Smooth muscle cell of the pulmonary artery (primary cell): Measurements from ENCODE around the gene GYG2. TPM values are rescaled to one million over a fixed set of nuclear protein-coding genes. Genes with fewer than 3 reads are reported as not detected.

ENCODE experiments used
- total RNA-seq: library from RNA; depleted of rRNA; stranded (reverse); fragments of >200 nt; gene quantifications from 2 replicates; pipeline ENCODE4 v1.2.3, GENCODE V29; 2014

GYG2 gene
- total RNA-seq, result 0.86 and 1.6 TPM in 2 replicates

DNA sequence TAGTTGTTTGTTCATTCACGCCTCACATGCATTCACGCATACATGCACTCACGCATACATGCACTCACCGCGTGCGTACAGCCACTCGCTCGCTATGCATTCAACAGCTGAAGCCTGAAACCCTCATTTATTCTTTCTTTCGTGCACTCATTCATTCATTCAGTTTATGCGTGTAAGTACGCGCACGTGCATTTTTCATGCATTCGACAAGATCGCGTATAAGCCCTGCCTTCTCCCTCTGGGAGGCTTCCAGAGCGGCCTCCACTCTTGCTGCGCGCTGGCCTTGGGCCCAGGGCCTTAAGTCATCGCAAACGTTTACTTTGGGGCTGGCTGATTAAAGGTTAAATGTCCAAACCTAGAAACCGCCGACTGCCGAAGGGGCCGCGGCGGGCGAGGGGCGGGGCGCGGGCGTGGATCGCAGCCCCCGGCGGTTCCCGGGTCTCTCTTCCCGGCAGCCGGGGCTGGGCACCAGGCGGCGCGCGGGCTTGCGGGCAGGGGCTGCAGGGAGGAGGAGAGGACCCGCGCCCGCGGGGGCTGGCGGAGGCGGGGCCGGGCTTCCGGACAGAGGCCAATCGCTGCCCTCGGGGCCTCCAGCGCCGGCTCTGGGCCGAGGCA is at the start of gene GYG2:
GYG2 (plus strand) TSS at position 587 of the 615 bp plus-strand sequence. CDS start 1,259 bp downstream, outside the sequence.

DNA sequence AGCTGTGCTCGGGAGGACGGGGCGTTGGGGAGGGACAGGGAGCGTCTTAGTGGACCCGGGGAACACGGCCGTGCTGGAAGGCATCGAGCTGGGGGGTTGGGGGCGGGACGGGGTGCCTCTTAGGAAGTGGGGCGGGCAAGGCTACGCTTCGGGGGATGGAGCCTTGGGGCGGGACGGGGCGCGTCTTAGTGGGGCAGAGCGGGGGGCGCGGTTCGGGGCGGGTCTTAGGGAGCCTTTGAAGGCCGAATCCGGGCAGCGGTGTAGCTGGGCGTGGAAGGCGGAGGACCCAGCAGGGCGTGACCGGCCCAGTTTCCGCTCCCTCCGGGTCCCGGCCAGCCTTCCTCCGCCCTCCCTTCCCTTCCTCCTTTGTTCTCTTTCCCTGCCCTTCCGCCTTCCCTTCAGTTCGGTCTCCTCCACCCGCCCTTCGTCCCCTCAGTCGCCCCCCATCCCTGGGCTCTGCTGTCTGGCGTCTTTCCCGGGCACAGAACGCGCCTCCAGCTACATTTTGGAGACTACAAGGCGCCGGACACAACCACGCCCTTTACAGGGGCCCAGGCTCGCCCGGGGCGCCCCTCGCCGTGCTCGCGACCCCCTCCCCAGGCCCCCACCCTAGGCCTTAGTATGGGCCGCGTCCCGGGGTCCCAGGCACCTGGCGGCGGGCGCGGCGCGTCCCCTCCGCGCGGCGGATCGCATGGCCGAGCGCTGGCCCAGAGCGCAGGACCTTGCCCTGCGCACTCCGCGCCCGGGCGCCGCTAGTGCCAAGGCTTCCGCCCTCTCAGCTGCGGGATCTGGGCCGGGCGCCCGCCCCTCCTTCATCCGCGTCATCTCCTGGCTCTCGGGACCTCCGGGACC is 100.1 kb downstream of the GYG2 start, which contains the start of gene ARSD:
ARSD (minus strand) TSS at position 757 of the 852 bp plus-strand sequence; CDS start at position 693, 64 bp downstream.

Other genes with a start within 250 kb of the GYG2 start
- gene CD99, start 137.6 kb upstream of the GYG2 start, total RNA-seq, result 280 and 354 TPM in 2 replicates
- 1.2 and 5.8 TPM in 2 replicates for gene XG, start 76.9 kb upstream of the GYG2 start, total RNA-seq
- 16.6 and 22.5 TPM in 2 replicates for gene ARSD, start 100.4 kb downstream of the GYG2 start, total RNA-seq
- not detected in 2 replicates for gene ARSH, start 177.6 kb downstream of the GYG2 start, total RNA-seq
- gene ARSF, start 212.5 kb downstream of the GYG2 start, total RNA-seq, result not detected in 2 replicates